GM18909 (cell line): ENCODE data around the gene TMA7.
A peak's percentile ranks its signal among the peaks of the same experiment; 100 is the strongest.
"Not testable (repeated sequence)": the region's sequence is repeated elsewhere in the genome, so short reads cannot be mapped to it uniquely, and the experiment has no call there.

Source experiments
- ATAC-seq: cut with Tn5 transposase; IDR thresholded peaks from one replicate; pipeline ENCODE4 v1.9.1; 2021; ENCODE audit warnings: mild to moderate bottlenecking; ENCODE audit not compliant: unreplicated experiment, poor library complexity

The TMA7 gene

DNA sequence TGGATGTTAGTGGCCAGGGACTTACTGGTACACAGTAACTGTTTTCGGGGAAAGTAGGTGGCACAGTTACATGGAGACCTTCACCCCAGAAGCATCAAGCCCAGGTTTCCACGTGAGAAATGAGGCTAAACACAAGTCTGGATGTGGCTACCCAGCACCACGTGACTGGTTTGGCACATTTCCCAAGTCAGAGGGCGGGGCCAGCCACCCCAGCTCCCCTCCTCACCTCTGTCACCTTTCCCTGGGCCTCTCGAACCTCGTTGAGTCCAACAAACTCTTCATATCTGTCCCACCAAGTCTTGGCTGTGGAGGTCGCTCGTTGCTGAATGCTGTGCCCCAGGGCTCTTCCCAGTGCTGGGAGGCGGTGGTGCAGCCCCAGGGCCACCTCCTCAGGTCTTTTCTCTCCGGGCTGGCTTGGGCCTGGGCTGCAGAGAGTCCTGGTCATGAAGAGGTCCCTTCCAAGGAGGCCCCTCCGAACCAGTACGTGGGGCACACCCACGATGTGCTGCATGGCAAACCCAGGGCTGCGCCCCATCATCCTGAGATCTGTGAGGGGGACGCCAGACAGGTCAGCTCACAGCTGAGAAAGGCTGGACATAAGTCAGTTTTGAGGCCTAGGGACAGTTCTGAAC lies 5.3 kb upstream of the TMA7 start:
- no peak for ATAC-seq

GRCh38 chr3:48435223-48435595 lies 4.8 kb upstream of the TMA7 start:
- no peak for ATAC-seq

DNA sequence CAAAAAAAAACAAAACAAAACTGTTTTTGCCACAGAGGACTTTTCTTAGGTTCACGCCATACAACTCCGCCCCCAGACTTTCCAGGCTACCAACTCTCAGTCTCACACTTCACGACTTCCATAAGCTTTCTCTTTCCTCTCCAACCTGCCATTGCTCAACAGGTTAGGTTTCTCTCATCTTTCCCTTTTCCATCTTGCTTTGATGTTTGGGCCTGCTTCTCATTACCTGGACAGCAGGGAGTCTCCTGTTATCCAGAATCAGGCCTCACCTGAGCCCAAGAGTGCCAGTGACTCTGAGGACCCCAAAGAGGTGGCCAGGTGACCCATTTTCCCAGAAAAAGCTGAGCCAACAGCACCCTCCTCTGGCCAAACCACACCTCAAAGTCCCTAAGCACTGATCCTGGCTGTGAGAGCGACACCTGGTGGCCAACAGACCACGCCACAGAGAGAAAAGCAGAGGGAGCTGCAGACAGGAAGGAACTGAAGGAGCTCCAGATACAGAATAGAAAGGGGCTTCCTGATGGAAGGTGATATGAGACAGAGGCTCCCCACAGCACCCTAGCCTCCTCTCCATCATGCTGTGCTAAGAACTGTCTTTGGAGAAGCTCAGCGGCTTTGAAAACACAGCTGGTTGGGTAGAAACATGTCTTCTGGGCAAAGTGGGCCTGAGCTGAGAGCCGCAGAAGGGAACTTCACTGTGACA lies 4.1 kb upstream of the TMA7 start:
- no peak for ATAC-seq

GRCh38 chr3:48436477-48436787 lies 3.6 kb upstream of the TMA7 start:
- no peak for ATAC-seq

- no peak for ATAC-seq
Observed at GRCh38 chr3:48436855-48437254, 3.2 kb upstream of the TMA7 start.

- no peak for ATAC-seq
Observed at GRCh38 chr3:48437812-48438211, 2.2 kb upstream of the TMA7 start.

GRCh38 chr3:48440590-48440958 lies 517 bp downstream of the TMA7 start:
- peak; percentile 3 for ATAC-seq

GRCh38 chr3:48441940-48442339 lies 1.9 kb downstream of the TMA7 start:
- no peak for ATAC-seq

DNA sequence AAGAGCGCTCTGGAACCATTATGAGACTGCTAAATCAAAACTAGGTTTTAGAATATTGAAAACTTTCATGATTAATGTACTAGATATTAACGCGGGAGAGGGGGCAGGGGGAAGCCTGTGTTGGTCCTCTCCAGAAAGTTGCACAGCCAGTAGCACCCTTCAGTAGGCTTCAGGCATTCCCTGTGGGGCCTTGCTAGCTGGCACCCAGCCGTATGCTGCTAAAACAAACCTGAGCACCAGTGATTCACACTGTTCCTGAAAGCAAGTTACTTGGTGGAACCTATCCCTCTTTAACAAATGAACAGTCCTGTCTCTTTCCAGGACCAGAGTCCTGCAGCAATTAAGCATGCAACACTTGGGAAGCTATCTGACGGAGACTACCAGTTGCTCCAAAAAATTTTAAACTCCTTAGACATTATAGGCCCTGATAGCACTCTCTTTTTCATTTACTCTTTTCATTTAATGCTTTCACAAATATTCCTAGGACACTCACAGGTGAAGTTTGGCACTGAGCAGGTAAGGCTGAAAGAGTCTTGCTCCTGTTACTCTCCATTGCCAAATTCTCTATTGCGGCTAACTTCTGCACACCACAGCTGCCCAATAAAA lies 5.3 kb downstream of the TMA7 start:
- no peak for ATAC-seq

- ATAC-seq, result no peak
Observed at GRCh38 chr3:48446043-48446424, 6.0 kb downstream of the TMA7 start.

GRCh38 chr3:48446425-48447193 lies 6.6 kb downstream of the TMA7 start, which contains the start of gene ATRIP:
Gene ATRIP, plus strand, starts transcription at chr3:48446737. Its CDS starts 109 bp downstream, at chr3:48446846.
- ATAC-seq, result peak; percentile 87

GRCh38 chr3:48451270-48451669 lies 11.2 kb downstream of the TMA7 start:
- no peak for ATAC-seq

- ATAC-seq, result no peak
Observed at GRCh38 chr3:48456456-48456855, 16.4 kb downstream of the TMA7 start.

- ATAC-seq, result no peak
Observed at GRCh38 chr3:48459331-48459730, 19.3 kb downstream of the TMA7 start.

DNA sequence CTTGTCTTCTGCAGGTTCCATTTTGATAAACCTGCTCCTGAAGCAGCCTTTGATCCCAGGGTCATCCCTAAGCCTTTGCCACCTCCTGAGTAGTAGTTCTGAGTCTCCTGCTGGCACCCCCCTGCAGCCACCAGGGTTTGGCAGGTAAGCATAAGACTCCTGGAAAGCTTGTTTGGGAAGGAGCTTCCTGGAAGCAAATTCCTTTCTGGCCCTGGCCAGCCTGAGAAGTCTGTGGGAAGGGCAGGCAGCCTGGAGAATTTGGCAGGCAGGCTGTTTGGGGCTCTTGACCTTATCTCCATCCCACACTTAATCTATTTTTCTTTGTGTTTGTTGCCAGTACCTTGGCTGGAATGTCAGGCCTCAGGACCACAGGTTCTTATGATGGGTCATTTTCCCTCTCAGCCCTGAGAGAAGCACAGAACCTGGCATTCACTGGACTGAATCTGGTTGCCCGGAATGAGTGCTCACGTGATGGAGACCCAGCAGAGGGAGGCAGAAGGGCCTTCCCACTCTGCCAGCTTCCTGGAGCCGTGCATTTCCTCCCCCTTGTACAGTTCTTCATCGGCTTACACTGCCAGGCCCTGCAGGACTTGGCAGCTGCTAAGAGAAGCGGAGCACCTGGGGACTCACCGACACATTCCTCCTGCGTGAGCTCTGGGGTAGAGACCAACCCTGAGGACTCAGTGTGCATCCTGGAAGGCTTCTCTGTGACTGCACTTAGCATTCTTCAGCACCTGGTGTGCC lies 19.9 kb downstream of the TMA7 start:
- ATAC-seq, result no peak

DNA sequence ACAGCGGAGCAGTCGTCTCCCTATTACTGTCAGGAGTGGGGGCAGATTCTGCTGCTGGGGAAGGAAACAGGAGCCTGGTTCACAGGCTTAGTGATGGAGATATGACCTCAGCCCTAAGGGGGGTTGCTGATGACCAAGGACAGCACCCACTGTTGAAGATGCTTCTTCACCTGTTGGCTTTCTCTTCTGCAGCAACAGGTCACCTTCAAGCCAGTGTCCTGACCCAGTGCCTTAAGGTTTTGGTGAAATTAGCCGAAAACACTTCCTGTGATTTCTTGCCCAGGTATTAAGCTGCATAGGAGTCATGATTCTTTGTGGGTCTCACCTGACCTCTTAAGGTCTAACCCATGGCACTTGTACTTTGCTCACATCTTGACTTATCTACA lies 20.5 kb downstream of the TMA7 start:
- no peak for ATAC-seq

DNA sequence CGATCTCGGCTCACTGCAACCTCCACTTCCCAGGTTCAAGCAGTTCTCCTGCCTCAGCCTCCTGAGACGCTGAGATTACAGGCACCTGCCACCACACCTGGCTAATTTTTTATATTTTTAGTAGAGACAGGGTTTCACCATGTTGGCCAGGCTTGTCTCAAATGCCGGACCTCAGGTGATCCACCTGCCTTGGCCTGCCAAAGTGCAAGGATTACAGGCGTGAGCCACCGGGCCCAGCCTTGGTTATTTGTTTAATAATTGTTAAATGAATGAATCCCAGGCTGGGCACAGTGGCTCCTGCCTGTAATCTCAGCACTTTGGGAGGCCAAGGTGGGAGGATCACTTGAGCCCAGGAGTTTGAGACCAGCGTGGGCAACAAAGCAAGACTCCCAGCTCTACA lies 21.7 kb downstream of the TMA7 start:
- ATAC-seq, result not testable (repeated sequence)

DNA sequence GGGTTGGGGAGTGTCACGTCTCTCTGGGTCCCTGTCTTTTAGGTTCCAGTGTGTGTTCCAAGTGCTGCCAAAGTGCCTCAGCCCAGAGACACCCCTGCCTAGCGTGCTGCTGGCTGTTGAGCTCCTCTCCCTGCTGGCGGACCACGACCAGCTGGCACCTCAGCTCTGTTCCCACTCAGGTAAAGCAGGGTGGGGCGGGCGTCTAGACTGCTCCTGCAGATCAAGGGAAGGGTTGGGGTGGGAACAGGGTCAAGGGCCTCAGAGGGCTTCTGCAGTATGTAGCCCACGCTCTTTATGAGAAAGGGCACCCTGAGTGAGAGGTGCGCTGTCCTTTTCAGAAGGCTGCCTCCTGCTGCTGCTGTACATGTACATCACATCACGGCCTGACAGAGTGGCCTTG lies 23.6 kb downstream of the TMA7 start:
- ATAC-seq, result no peak

GRCh38 chr3:48464713-48465221 lies 24.7 kb downstream of the TMA7 start:
- ATAC-seq, result no peak

DNA sequence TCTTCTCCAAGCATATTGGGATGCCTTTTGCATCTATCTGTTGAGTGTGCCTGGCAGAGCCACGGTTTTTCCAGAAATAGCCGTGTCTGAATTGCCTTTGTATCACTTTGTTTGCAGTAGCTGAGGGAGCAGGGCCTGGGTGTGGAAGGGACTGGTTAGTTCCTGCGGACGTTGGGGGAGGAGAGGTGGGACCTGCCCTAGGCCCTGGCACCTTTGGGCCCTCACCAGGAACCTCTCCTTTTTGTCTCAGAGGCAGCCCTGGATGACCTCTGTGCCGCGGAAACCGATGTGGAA lies 25.1 kb downstream of the TMA7 start:
- no peak for ATAC-seq
